Urothelium cell line (cell line): ENCODE data around the gene CES2.
A peak's percentile ranks its signal among the peaks of the same experiment; 100 is the strongest.

Source experiments
- DNase-seq: peaks from one replicate; pipeline ENCODE4 v3.0.0; 2011; ENCODE audit warnings: low spot score, mixed read lengths
- FAIRE-seq: peaks from 2 replicates; lab custom pipeline; 2011; peaks lifted over from hg19 to GRCh38; lab: Jason Lieb, UNC

Gene CES2

GRCh38 chr16:66918355-66918754, 17.0 kb upstream of the CES2 start:
- no peak for DNase-seq
- no peak for FAIRE-seq

GRCh38 chr16:66918803-66919568, 16.3 kb upstream of the CES2 start, which contains the start of gene CDH16:
TSS of gene CDH16 (minus strand) at chr16:66918885. CDS start at chr16:66918065, 820 bp downstream.
- DNase-seq (no peak), FAIRE-seq (no peak)

GRCh38 chr16:66919569-66920298, 15.6 kb upstream of the CES2 start:
- DNase-seq (no peak), FAIRE-seq (no peak)

DNA sequence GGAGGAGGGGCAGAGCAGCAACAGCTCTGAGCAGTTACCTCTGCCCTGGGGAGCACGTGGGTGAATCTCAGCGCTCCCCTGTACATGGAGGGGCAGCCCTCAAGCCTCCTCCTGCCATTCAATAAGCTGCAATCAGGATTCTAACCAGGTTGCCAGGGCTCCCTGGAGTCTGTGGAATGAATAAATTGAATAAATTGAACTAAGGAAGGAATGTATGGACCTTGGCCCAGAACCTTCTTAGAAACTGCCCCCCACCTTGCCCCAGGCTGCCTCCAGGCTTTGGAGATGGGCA, 15.1 kb upstream of the CES2 start:
- no peak for FAIRE-seq
- DNase-seq, result no peak

DNA sequence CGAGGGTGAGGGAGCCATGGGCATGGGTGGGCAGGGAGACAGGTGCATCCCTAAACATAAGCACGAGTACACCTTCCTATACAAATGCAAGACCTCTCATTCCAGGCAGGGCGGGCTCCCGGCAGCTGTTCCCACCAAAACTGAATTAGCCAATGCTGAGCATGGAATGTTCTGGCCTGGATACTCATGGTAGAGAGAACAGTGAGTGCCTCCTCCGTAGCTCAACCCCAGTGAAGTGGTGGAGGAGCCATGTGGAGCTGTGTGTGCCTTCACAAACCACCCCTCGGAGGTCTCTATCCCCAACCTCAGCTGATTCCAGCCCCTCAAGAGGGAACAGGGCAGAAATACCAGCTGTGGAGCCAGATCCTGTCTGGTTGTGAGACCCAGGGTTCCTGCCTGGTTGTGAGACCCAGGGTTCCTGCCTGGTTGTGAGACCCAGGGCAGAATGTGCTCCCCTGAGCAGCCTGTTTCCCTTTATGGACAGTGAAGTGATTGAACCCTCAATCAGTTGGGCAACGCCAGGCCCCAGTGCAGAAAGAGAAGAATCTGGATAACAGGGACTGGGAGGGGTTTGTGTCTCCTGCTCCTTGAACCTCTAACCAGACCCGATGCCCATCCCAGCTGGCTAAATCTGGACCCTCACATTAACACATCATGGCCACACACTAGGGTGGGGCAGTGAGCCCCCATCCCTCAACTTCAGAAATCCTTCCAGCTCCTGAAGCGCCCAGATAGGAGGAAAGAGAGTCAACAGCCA, 14.2 kb upstream of the CES2 start:
- FAIRE-seq, result no peak

GRCh38 chr16:66921729-66922450, 13.4 kb upstream of the CES2 start:
- DNase-seq (no peak), FAIRE-seq (no peak)

More for the DNA sequence above, 14.2 kb upstream of the CES2 start:
- no peak for DNase-seq

DNA sequence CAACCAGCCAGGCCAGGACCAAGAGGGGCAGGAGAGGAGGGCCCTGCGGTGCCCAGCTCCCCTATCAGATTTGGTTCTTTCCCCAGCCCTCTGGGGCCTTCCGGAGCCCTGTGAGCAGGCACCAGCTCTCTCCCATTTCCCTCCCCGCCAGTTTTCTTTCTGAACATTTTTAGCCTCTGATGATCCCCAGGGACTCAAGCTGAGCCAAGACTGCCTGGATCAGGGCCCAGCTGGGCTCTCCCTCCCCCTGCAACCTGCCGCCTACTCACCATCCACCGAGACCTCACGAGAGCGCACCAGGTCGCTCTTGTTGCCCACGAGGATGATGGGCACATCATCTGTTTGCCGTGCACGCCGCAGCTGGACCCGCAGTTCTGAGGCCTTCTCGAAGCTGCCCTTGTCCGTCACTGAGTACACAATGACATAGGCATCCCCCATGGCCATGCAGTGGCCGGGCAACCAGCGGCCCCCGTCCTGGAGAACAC, 12.0 kb upstream of the CES2 start:
- DNase-seq (peak; percentile 77), FAIRE-seq (peak; percentile 32)

DNA sequence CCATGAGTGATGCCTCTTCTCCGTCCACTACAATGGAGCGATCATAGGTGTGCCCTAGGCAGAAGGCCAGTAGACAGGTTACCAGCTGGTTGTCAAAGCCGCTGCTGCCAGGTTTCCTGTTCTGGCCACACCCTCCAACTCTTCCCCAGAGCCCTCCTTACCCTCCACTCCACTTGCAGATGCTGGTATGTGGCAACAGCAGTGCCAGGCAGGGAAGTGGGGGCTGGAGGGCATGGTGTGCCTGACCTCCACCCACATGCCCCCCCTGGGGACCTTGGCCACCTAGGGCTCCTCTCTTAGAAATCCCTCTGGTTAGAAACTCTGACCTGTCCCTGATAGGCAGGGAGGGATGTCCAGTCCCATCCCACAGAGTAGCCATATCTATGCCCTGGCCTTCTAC, 11.4 kb upstream of the CES2 start:
- FAIRE-seq (no peak), DNase-seq (no peak)

DNA sequence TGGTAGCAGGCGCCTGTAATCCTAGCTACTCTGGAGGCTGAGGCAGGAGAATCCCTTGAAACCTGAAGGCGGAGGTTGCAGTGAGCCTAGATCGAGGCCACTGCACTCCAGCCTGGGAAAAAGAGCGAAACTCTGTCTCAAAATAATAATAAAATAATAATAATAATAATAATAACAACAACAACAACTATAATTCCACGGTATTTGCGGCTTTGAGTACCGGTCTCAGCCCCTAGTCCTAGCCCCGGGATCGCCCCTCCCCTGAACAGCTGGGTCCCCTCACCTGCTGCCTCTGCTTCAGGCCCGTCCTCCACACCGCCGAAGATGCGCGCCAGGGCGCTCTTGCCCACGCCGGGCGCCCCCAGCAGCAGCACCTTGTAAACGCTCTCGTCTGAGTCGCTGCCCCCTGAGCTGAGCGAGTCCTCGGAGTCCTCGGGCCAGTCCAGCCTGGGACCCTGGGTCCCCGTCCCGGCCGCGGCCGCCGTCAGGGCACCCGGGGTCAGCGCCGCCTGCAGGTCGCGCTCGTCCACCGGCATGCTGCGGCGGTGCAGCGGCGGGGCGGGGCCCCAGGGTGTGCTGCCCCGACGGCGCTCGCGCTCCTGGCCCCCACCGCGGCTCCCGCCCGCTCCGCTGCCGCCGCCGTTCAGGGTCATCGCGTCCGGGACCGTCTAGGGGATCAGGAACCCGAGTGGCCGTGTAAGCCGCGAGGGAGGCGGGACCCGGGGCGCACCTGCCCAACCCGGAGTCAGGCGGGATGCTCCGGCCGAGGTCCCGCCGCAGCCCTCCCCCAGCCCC, 10.6 kb upstream of the CES2 start:
- FAIRE-seq, result no peak
- DNase-seq, result no peak

DNA sequence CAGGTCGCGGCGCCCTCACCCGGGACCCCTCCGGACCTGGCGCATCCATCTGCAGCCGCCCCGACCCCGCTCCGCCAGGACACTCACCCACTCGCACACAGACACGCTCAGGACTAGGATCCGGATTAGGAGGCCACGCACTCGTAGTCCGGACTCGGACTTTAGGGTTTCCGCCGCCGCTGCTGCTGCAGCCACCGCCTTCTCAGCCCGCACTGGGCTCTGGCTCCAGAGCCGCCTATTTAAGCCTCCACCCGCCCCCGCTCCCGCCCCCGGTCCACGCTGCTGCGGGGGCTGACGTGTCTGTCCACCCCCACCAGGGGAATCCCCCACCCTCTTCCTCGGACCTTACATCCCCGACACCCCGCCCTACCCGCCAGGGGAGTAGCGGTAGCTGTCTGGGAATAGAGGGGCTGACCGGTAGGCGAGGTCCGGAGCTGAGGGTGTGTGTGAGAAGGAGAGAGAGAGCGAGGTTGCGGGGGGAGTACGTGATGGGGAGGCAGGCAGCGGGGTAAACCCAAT, 9.9 kb upstream of the CES2 start, which contains the start of gene RRAD:
RRAD (minus strand) TSS at position 214 of the 519 bp plus-strand sequence. CDS start 356 bp downstream, outside the sequence.
- FAIRE-seq (no peak), DNase-seq (no peak)

- DNase-seq, result no peak
- no peak for FAIRE-seq
These were observed 9.0 kb upstream of the CES2 start for GRCh38 chr16:66926171-66926947.

DNA sequence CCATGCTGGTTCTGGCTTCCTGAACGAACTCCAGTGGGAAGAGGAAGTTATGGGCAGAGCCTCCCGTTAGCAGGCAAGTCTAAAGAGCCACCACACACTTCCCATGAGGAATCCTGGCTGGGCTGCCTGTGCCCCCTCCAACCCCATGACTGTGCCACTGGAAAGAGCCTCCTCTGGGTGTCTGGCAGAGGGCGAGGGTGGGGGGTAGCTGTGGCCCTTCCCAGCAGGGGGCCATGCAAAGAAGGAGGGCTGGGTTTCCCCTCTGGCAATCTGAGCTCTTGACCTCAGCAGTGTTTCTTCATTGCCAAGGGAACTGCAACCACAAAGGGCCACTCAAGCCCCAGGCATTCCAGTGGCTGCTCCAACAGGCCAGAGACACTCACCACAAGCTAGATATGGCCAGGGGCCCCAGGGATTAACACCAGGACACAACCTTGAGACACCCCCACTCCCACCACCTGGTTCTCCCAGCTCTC, 8.3 kb upstream of the CES2 start:
- peak; percentile 57 for DNase-seq
- no peak for FAIRE-seq

GRCh38 chr16:66927918-66928649, 7.2 kb upstream of the CES2 start:
- no peak for DNase-seq
- FAIRE-seq, result peak; percentile 77

DNA sequence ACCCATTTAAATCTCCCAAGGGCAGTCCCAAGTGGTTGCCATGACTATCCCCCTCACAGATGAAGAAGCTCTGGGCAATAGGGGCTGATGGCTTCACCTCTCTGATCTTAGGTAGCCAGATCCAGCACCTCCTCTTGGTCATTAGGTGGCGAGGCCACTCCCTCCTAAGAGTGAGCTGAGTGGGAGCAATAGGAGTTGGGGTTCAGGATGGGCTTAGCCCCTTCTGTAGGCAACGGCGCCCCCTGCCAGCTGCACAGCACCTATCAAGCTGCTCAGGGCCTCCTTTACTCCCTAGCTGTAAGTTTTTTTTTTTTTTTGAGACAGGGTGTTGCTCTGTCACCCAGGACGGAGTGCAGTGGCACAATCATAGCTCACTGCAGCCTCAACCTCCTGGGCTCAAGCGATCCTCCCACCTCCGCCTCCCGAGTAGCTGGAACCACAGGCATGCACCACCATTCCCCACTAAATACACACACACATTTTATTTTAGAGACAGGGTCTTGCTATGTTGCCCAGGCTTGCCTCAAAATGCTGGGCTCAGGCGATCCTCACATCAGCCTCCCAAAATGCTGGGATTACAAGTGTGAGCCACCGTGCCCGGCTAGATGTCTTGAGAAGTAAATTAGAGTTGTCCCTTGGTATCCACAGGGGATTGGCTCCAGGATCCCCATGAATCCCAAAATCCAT, 6.5 kb upstream of the CES2 start:
- no peak for DNase-seq
- FAIRE-seq, result peak; percentile 23

- DNase-seq (no peak), FAIRE-seq (no peak)
These were observed 5.1 kb upstream of the CES2 start for GRCh38 chr16:66930189-66930588.

- FAIRE-seq, result no peak
These were observed 3.7 kb upstream of the CES2 start for GRCh38 chr16:66931665-66932064.

GRCh38 chr16:66932076-66932475, 3.2 kb upstream of the CES2 start:
- no peak for FAIRE-seq

More at GRCh38 chr16:66931665-66932064, 3.7 kb upstream of the CES2 start:
- no peak for DNase-seq

DNA sequence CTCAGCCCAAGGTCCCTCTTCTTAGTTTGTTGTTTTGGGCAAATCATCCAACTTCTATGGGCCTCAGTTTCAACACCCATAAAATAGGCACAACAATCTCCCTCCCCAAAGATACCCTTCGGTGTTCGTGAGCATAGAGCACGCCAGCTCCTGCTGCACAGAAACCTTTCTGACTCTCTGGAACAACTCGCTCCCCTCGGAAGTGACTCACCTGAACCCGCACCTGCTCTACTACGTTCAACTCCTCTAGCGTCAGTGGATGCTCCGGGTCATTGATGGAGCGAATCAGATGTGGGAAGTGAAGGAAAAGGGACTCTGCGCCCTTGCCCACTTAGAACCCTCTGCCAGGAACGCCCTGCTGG, 1.6 kb upstream of the CES2 start:
- FAIRE-seq (no peak), DNase-seq (peak; percentile 42)

More at GRCh38 chr16:66932076-66932475, 3.2 kb upstream of the CES2 start:
- no peak for DNase-seq
